Spleen (tissue), 3 donors: ENCODE measurements around the gene PACSIN1.

Experiments used
- POLR2A ChIP-seq, 3 donors: fragments of 450-650 bp; IDR thresholded peaks; one replicate each; pipeline ENCODE4 v1.5.1; 2017; ENCODE audit warnings: antibody characterized with exemption in 3 of 3, mild to moderate bottlenecking in 1 of 3
- POLR2AphosphoS5 ChIP-seq, 3 donors: sonication (generic); formaldehyde crosslinking; IDR thresholded peaks; one replicate each; pipeline ENCODE4 v1.5.1; 2017; ENCODE audit warnings: antibody characterized with exemption in 3 of 3

GRCh38 chr6:34555007-34555322 is 89.1 kb downstream of the PACSIN1 start:
- TF ChIP-seq POLR2AphosphoS5 (IDR thresholded peaks at IDR 0.05) (no peak), POLR2A (IDR thresholded peaks at IDR 0.05) (no peak)
